Adrenal gland (tissue), 12 donors: ENCODE results near the gene CX3CR1. TPM values are rescaled to one million over a fixed set of nuclear protein-coding genes. Genes with fewer than 3 reads are reported as not detected.

ENCODE experiments used
- DNase-seq, 7 donors: peaks; one replicate each; pipeline ENCODE4 v3.0.0-alpha.2; 2019 to 2020
- H3K27ac ChIP-seq, 5 donors: fragments of 200-600 bp; sonication (generic) in 4 of 5; 1 replicate in 3 of 5; 2 replicates in 2 of 5; pipeline versions ENCODE4 v1.5.1 to v1.8.0; 2016 to 2020; ENCODE audit warnings: mild to moderate bottlenecking in 1 of 5
- H3K27me3 ChIP-seq: fragments of 200-600 bp; 2 replicates; pipeline ENCODE4 v1.8.0; 2021
- H3K36me3 ChIP-seq, 2 donors: fragments of 200-600 bp; replicated peaks in 1 of 2; 1 replicate in 1 of 2; 2 replicates in 1 of 2; pipeline versions ENCODE4 v1.5.1 to v1.8.0; 2018 to 2022
- H3K4me1 ChIP-seq, 2 donors: fragments of 200-600 bp; replicated peaks in 1 of 2; 1 replicate in 1 of 2; 2 replicates in 1 of 2; pipeline versions ENCODE4 v1.5.1 to v1.8.0; 2018 to 2021
- H3K4me3 ChIP-seq, 4 donors: fragments of 200-600 bp; sonication (generic) in 3 of 4; one replicate each; pipeline ENCODE4 v1.5.1; 2016 to 2018
- H3K9me3 ChIP-seq, 3 donors: fragments of 200-600 bp; sonication (generic) in 1 of 3; replicated peaks in 1 of 3; 1 replicate in 2 of 3; 2 replicates in 1 of 3; pipeline versions ENCODE4 v1.5.1 to v1.8.0; 2016 to 2021
- POLR2A ChIP-seq, 2 donors: fragments of 450-650 bp; IDR thresholded peaks; one replicate each; pipeline ENCODE4 v1.6.1; 2017; ENCODE audit warnings: antibody characterized with exemption in 2 of 2, mild to moderate bottlenecking in 2 of 2, moderate library complexity in 1 of 2
- WGBS, 4 donors: extraction: QIAGEN DNeasy Blood & Tissue Kit in 2 of 4; methylation state at CpG; one replicate each; pipeline versions ENCODE4 v1.1.5 to v1.1.7; 2013 to 2017; 5-methylcytosine and 5-hydroxymethylcytosine counted together
- intact Hi-C, 2 donors: fragments of 100-400 bp; cut with DNase I; formaldehyde crosslinking; loops; one replicate each; pipeline versions ENCODE4 v1.14.1 to v1.15.0; 2022 to 2023
- polyA plus RNA-seq, 3 donors: library from polyadenylated mRNA; stranded (reverse); fragments of 200-250 nt in 2 of 3; fragments of 350-450 nt in 1 of 3; fragmentation: Illumina TruSeq in 1 of 3; extraction: RNeasy Lipid Tissue Mini Kit (QIAGEN cat#74804) in 1 of 3; gene quantifications; one replicate each; pipeline ENCODE4 v1.2.3, GENCODE V29; 2013 to 2014
- total RNA-seq, 9 donors: library from RNA; depleted of rRNA in 4 of 9; stranded (reverse); fragments of >200 nt in 4 of 9; fragments of 120-200 nt in 1 of 9; fragmentation: NEBNext Ultra II Directional in 1 of 9; extraction: Animal tissue kit (Norgen Biotek cat#: 25700) in 1 of 9; gene quantifications; one replicate each; pipeline versions ENCODE4 v1.1.0 to v1.2.4, GENCODE V29; 2013 to 2023
- TF ChIP-seq, protein P1 (sequence below), 6 experiments: fragments of 450-650 bp in 4 of 6; fragments of 200-600 bp in 2 of 6; sonication (generic) in 1 of 6; IDR thresholded peaks; 1 replicate in 5 of 6; 2 replicates in 1 of 6; pipeline versions ENCODE4 v1.5.1 to v1.8.0; 2016 to 2021; ENCODE audit warnings: antibody characterized with exemption in 6 of 6, mild to moderate bottlenecking in 2 of 6, moderate library complexity in 1 of 6
- donor health status: healthy with polysubstance abuse.
- donor health status: Bipolar disorder and iron deficiency.
- donor health status: DM: yes; HTN: yes; CAD: no.
- donor health status: DM: no; HTN: no; CAD: no.
- donor health status: DM: no; HTN: no; CAD: no.
- donor health status: DM: yes; HTN: yes; CAD: no.

The CX3CR1 gene
- total and polyA plus RNA-seq, 12 donors = 0.16 to 3.1 (median 1.4) TPM; not detected in 1

DNA sequence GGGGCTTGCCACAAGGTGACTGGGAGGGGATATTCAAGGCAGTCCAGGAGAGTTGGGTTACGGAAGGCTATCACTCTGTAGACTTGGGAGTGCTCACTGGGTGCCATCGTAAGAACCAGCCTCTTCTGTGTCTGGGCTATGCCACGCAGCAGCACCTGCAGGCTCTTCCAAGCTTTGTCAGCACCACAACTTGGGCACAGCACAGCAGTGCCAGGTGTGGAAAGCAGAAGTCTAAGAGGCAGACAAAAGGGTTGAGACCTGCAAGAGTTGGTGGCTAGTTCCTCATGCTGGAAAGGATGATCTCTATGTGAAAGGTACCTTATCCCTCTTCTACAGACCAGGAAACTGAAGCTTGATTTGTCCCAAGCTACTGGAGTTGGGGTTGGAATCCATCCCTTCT lies 15.8 kb downstream of the CX3CR1 start:
- Histone ChIP-seq H3K36me3 (no peaks in the 10 kb centered on the region), H3K4me1 (peaks cover 0 to 9% of the 10 kb centered on the region in 2 donors), H3K4me3 (no peak overlapping the region), H3K9me3 (no peaks in the 10 kb centered on the region), H3K27me3 (no peaks in the 10 kb centered on the region), H3K27ac (no peak overlapping the region)
- intact Hi-C loops = no loop called here
- DNase-seq = no peak
- 80 to 87% (median 82%) methylated on average over 1 to 3 of the region's 3 CpGs for WGBS, 4 donors
- TF ChIP-seq POLR2A (IDR thresholded peaks at IDR 0.05) = no peak
- TF ChIP-seq, protein P1, sequence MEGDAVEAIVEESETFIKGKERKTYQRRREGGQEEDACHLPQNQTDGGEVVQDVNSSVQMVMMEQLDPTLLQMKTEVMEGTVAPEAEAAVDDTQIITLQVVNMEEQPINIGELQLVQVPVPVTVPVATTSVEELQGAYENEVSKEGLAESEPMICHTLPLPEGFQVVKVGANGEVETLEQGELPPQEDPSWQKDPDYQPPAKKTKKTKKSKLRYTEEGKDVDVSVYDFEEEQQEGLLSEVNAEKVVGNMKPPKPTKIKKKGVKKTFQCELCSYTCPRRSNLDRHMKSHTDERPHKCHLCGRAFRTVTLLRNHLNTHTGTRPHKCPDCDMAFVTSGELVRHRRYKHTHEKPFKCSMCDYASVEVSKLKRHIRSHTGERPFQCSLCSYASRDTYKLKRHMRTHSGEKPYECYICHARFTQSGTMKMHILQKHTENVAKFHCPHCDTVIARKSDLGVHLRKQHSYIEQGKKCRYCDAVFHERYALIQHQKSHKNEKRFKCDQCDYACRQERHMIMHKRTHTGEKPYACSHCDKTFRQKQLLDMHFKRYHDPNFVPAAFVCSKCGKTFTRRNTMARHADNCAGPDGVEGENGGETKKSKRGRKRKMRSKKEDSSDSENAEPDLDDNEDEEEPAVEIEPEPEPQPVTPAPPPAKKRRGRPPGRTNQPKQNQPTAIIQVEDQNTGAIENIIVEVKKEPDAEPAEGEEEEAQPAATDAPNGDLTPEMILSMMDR (IDR thresholded peaks at IDR 0.05) = no peak

DNA sequence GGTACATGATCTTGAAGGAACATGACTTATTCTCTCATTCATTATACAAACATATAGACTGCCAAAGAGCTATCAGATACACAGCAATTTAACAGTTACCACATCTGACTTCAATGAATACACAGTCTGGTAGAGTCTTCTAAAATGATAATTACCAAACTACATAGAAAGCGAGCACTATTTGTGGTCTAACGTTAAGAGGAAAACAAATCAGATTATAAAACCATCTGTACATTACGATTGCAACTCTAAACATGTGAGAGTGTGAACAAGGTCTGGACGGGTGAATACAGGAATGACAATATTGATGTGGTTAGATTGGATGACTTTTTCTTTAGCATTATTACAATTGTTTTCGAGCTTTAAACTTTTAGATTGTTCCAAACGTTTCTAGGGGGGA lies 16.3 kb downstream of the CX3CR1 start:
- WGBS, 4 donors = 57 to 63% (median 57%) methylated on average over 6 of the region's 6 CpGs
- H3K4me3 ChIP-seq = no peak overlapping the region
- H3K27me3 ChIP-seq = no peaks in the 10 kb centered on the region
- no peaks in the 10 kb centered on the region for H3K36me3 ChIP-seq
- no peaks in the 10 kb centered on the region for H3K9me3 ChIP-seq
- intact Hi-C loops = no loop called here
- no peak for DNase-seq
- no peak for TF ChIP-seq POLR2A (IDR thresholded peaks at IDR 0.05)
- TF ChIP-seq, protein P1 (IDR thresholded peaks at IDR 0.05) = no peak
- H3K27ac ChIP-seq = no peak overlapping the region
- peaks cover 0 to 9% of the 10 kb centered on the region in 2 donors for H3K4me1 ChIP-seq

DNA sequence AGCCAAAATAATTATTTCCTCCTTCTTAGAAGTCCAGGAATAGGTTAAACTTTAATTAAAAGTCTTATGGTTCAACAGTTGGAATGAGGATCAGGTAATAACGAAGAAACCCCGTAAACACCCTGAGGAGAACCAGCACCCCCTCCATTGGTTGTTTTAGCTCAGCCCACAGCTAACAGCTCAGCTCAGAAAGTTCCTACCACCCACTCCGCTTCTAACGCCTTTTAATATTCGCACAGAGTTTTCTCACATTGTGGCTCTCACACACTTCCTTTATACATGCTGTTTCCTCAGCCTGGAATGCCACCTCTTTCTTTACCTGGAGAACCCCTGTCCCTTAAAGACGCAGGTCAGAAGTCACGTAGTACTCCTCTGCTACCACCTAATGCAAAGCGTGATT lies 17.0 kb downstream of the CX3CR1 start:
- Histone ChIP-seq H3K9me3 (no peaks in the 10 kb centered on the region), H3K36me3 (no peaks in the 10 kb centered on the region), H3K27ac (no peak overlapping the region), H3K27me3 (no peaks in the 10 kb centered on the region), H3K4me1 (peaks cover 0 to 9% of the 10 kb centered on the region in 2 donors), H3K4me3 (no peak overlapping the region)
- WGBS, 4 donors = 58 to 69% (median 63%) methylated on average over 8 of the region's 8 CpGs
- no peak for TF ChIP-seq POLR2A (IDR thresholded peaks at IDR 0.05)
- TF ChIP-seq, protein P1 (IDR thresholded peaks at IDR 0.05) = no peak
- intact Hi-C loops = no loop called here
- DNase-seq = no peak

DNA sequence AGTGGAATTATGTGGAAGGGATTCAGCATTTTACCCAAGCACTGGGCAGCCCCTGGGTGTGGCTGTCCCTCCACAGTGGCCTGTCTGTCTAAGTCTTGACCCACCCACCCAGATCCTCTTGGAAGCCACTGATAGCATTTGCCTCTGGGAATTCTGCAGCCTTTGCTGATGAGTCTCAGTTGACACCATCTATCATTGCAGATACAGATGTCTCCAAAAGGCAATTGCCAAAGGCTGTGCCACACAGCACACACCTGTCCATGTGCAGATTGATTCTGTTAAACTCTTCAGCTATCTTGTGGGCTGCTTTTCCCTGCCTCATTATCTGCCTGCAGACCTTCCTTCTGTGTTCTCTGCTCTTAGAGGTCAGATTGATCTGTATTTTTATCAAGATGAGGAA lies 18.1 kb downstream of the CX3CR1 start:
- peaks cover 0 to 9% of the 10 kb centered on the region in 2 donors for H3K4me1 ChIP-seq
- TF ChIP-seq, protein P1 (IDR thresholded peaks at IDR 0.05) = no peak
- TF ChIP-seq POLR2A (IDR thresholded peaks at IDR 0.05) = no peak
- no peak for DNase-seq
- H3K9me3 ChIP-seq = no peaks in the 10 kb centered on the region
- no peaks in the 10 kb centered on the region for H3K36me3 ChIP-seq
- no peak overlapping the region for H3K27ac ChIP-seq
- intact Hi-C loops = no loop called here
- no peak overlapping the region for H3K4me3 ChIP-seq
- H3K27me3 ChIP-seq = no peaks in the 10 kb centered on the region
